SIG-M5 treated with dmso at 0.1 percent for 504 hours (cell line): ENCODE data around the gene TFAP2A.

ENCODE experiments used
- DNase-seq: peaks from one replicate; lab custom pipeline; 2025; ENCODE audit not compliant: unreplicated experiment; lab: John Stamatoyannopoulos, UW

Gene TFAP2A

DNA sequence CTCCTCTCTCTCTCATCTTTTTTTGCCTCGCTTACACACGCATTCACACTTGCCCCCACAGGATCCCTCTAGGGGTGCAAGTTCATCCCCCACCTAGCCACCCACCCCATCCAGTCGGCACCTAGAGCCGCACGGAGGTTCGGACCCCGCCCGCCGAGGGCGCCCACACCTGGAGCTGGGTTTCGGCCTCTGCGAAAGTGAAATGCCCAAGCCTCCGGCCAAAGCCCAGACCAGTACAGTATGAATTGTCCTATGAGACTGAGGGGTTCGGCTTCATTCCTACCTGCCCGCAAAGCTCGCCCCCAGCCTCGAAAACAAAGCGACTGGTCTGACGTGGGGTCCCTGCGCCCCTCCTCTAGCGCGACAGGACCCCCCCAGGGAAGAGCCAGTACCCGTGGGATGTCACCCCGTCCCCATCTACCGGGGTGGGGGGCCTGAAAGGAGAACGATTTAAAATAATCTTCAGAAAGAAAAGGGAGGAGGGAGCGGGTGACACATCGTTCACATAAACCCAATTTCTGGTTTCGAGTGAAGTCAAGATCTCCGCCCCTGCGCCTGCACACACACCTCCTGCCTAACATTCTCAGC is 1.5 kb downstream of the TFAP2A start:
- DNase-seq = no peak

DNA sequence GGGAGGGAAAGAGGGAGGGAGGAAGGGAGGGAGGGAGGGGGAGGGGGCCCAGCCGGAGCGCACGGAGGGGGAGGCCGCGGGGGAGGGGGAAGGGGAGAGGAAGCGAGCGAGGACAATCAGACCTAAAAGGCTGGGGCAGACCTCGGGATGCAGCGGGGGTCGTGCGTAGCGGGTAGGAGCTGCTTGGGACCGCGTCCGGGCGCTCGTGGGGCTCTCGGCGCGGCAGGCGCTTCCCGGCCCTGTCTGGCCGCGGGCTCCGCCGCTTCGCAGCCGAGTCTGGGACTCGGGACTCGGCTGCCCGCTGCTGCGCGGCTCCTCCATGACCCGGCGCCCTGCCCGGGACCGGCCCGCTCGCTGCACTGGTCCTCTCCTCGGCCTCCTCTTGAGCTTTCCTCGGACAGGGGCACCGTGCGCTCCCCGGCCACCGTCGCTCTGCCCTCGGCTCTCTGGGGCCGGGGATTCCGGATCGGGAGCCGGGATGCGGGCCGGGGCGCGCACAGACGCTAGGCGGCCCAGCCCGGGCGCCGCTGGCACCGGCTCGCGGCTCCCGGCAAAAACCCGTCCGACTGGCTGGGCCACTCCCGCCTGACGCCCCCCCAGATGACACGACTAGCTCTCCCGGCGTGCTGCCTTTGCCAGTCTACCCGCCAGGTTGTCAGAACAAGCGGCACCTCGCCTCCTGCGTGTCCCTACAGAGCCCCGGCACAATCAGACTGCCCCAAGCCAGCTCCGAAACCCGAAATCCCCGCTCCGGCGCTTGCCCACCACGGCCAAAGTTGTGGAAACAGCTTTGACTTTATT is 2.2 kb downstream of the TFAP2A start:
- DNase-seq = peak; percentile 13

DNA sequence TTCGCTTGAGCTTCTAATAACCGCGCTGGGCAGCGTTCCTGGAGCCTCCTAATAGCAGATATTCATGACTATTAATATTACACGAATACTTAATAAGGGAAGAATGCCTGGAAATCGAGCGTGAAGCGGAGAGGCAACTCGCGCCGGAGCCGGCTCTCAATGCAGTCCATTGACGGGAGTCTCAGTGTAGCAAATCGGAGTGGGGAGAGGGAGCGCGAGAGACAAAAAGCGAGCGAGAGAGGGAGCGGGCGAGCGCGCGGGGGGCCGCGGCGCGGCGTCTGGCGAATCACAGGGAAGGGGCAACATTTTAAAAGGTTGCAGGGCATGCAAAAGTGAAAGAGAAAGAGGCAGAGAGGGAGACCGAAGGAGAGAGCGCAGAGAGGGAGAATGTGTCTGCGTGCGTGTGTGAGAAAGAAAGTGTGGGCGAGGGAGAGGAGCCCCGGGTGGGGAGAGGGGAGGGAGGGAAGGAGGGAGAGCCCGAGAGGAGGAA is 2.9 kb downstream of the TFAP2A start:
- peak; percentile 44 for DNase-seq

DNA sequence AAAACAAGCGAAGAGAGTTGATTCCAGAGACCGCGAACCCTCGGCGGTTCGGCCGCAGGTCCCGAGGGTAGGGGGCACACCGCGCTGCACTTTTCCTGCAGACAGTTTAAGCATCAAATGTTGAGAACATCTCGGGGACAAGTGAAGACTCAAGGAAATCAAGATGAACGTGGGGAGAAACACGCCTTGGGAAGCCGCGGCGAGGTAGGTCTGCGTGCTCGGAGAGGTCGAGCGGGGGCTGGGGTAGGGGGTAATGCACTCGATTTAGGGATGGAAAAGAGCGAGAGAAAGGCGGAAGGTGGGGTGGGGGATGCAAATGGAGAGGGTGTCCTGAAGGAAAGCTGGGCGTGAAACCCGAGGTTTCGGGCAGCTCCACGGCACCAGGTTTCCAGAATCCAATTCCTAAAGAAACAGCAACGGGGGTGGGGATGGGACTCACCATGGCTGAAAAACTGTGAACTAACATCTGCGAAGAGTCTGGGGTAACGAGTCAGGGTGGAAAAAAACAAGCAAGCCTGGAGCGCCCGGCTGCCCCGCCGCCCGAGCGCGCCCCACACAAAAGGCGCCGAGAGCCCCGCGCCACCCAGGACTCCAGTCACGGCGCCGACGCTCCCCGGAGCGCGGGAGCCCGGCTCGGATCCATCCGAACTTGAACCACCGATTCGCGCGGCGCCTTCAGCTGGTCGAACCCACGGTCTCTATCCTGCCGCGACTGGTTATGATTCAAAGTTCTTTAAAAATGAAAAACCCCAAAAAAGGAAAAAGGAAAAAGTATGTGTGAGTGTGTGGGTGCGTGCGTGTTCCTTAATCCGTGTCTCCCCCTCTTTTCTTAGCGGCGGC is 3.5 kb downstream of the TFAP2A start:
- no peak for DNase-seq

DNA sequence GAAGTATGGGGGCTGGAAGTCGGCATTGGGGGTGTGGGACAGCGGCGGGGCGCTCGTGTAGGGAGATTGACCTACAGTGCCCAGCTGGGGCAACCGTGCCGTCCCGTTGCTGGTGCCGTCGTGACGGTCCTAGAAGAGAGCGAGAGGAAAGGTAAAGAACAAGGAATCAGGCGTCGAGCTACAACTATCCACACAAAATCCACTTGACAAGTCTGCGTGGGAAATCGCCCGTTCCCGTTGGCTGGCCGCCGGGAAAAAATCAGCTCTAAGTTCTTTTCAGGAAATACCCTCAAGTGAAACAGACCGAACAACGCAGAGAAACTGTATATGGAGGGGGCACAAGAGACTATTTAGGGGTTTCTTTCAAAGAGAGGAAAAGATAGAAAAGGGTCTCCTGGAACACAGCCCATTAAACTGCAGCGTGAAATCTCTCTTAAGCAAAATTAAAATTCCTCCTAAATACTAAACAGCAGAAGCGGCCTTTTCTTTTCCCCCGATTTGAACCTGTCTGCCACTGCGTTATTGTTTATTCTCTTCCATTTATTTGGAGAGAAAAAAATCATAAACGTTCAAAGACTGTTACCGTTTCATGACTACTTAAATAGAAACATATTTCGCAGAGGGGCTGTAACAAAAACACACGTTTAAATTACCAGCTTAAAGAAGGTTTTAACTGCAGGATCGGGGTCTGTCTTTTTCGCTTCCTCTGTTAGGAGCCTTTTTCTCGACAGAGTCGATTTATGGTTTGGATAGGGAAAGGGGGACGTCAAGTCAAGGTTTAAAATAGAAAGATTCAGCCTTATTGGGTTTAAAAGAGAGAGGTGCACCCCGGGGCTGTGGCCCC is 4.4 kb downstream of the TFAP2A start:
- no peak for DNase-seq

DNA sequence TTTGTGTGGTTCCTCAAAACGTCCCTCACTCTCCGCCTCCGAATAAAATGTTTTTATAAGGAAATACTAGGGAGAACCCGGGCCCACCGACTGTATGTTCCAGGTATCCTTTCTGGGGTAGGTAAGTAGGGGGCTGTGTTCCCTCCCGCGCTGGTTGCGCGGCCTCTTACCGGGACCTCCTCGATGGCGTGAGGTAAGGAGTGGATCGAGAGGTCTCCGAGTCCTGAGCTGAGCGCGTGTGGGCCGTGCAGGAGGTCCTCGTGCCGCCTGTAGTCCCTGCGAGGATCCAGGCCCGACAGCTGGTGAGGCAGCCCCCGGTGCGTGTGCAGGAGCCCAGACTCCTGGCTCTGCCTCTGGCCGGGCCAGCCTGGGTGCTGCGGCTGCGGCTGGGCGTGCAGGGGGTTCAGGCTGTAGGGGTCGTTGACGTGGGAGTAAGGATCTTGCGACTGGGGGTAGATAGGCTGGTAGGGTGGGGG is 5.1 kb downstream of the TFAP2A start:
- DNase-seq = no peak

DNA sequence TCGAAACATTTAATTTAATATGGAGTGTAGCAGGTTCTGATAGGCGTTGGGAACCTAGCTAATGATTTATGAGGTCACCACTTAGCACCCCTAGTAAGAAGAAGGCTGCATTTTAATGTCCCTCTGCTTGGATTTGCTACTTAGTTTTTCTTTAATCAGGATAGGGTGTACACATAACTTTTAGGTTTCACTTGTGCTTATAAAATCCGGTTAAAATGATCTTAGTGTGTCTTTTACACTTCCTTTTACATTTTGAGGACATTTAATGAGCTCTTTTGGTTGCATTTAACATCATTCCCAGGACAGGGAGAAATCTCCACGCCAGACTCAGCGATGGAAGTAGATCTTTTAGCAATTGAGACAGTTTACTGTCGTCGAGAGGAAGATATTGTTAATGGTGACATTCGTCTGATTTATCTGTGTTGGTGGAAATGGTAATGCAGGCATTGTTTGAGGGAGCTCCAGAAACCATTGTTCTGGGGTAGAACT is 5.6 kb downstream of the TFAP2A start:
- DNase-seq = no peak

DNA sequence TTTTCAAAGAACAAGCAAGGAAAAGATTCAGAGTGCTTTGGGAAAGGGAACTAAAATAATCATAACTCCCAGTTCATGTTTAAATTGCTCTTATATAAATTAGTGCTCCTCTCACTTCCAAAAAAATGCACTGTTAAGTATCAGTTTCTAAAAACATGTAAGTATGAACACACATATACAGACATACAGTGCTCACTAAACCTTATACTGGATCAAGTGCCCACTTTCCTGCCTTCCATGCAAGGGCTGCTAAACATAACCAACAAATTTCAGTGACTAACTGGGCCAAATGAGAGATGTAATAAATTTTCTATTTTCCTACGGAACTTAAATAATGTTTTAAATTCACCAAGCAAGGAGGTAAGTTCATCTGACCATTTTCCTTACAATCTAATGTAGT is 6.4 kb downstream of the TFAP2A start:
- DNase-seq = no peak

DNA sequence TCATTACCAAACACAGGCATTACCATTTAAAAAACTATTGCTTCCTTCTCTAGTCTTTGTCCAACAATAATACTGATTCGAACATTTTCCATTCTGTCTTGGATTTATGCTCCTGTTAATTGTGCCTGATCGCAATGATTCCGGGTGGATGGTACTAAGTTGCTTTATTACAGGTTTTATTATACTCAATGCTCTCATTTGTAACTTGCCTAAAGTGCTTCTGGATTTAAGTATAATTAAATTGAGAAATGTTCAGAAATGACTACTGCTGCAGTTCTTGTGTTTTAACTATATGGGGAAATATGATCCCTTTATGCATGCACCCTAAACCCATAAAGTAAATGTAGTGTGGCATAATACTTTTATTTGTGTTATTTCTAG is 7.2 kb downstream of the TFAP2A start:
- no peak for DNase-seq

DNA sequence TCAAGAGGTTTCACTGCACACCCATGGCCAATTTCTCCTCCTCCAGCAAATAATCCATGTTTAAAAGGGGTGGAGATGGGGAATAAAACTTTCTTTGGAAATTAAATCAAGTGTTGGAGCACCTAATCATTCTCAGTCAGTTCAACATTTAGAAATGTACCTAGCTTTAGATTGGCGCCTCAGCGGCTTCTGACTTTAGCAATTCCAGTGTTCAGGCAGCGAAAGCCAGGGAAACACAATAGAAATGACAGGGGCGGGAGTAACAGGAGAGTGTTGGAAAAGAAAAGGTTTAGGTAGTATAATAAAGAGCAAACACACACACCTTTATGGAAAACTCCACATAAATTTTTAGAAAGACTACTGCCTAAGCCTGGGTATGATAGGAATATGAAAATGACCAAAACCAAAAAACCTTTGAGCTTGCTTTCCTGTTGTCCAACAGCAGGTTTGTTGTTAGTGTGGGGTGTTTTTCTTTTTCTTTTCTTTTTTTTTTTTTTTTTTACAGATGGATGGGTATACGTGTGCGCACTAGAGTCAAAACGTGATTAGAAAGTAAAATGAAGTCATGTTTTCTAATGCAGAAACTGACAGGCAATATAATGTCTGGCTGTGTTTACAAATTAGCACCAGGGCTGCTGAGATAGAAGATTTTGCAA is 7.7 kb downstream of the TFAP2A start:
- no peak for DNase-seq

DNA sequence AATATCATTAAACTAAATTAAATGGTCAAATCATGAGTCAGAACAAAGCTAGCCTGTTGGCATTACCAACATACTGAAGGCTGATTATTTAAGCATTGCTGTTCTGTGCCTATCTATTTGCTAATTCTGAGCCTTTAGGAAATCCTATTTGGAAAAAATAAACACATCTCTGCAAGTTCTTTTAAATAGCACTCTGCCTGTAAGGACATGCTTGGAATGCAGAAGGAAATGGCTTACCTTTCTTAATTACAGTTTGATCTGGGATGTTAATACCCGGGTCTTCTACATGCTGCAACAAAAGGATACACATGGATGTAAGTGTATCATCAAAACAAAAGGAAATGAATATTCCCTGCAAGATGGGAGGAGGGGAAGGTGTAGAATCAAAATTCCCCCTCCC is 8.3 kb downstream of the TFAP2A start:
- no peak for DNase-seq

DNA sequence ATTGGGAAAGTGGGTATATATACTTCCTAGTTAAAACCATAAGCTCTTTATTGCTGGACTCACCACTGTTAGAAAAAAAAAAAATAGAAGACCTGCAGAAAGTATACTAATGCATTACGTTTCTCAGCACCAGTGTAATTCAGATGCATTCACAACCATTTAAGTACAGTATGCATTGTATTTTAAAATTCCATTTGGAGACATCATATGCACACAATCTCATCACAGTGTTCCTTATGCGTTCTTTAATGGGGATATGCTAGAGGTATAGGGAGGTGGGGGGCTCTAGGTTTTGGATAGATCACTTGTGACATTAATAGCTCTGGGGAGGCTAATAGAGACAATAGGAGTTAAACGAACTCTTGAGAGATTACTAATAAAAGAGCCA is 9.4 kb downstream of the TFAP2A start:
- DNase-seq = no peak

DNA sequence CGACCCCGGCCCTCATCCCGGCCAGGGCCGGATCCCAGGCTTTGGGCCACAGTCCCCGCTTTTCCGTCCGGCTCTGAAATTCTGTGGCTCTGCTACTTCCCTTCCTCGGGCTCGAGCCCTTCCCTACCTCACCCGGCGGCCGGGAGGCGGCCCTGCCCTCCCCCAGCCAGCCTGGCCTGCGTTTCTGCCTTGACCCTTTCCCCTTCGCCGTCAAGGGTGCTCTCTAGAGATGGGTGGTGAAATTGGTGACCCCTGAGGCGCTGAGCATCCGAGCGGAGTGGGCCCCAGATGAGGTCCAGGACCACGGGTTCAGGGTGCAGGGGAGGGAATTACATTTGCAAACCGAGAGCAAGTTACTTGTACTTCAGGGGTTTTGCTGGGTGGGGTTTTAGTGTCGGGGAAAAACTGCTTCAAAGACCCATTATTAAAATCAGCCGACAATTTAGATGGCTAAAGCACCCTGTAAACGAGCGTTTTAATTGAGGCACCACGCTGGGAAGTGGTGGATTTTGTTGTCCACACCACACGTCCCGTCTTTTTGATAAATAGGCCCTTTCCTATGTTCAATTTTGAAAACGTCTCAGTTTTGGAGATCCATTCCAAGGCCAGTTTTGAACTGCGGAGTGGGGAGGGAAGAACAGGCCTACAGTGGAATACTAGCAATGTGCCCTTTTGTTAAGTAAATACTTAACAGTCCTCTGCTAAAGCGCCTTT is 9.9 kb downstream of the TFAP2A start:
- no peak for DNase-seq

DNA sequence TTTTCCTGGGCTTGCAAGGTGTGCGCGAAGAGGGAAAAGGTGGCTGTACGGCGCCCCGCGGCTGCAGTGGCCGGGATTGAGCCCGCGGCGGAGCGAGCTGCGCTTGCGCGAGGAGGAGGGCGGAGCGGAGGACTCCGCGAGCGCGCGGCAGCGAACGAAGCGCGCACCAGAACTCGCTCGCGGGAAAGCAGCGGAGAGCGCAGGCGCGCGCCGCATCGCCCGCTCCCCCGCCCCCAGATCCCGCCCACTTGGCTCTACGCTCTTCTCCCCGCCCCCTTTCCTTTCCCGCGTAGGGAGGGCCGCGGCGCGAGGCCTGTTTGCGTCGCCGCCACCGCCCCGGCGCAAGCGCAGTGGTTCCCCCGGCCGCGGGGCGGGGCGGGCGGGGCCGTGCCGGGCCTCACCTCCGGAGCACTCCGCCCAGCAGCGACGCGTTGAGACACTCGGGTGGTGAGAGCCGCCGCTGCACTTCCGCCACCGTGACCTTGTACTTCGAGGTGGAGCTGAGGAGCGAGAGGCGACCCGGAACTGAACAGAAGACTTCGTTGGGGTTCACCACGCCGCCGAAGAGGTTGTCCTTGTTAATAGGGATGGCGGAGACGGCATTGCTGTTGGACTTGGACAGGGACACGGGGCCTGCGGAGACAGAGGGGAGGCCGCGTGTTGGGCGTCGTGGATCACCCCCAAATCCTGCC is 10.6 kb downstream of the TFAP2A start:
- peak; percentile 96 for DNase-seq

DNA sequence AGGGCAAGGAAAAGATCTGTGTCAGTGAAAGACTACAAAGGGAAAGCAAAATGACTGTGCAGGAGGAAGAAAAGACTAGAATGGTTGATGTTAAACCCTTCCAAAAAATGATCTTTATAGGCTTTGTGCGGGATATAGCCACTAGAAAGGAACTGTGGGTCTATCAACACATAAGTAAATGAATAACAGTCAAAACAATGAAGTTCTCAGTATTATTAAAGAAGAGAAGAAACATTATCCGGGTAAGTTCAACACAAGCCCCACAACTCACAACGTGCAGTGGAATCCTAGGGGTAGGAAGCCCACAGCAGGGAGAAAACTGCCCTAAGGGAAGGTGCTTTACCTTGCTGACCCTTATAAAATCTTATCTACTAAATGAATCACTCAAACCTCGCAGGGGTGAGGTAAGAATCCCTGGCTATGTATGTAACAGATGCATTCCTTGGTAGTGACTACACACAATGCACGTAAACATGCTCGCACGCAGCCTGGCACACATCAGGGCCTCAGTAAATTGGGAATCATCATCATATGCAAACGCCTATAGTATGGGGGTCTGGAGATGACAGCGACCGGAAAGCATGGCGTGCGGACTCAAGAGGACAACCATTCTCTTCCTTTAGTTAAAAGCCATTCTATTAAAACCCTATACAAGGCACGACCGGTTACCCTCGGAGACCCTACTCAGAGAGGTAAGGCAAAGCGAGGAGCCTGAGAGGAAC is 11.3 kb downstream of the TFAP2A start:
- DNase-seq = peak; percentile 57

DNA sequence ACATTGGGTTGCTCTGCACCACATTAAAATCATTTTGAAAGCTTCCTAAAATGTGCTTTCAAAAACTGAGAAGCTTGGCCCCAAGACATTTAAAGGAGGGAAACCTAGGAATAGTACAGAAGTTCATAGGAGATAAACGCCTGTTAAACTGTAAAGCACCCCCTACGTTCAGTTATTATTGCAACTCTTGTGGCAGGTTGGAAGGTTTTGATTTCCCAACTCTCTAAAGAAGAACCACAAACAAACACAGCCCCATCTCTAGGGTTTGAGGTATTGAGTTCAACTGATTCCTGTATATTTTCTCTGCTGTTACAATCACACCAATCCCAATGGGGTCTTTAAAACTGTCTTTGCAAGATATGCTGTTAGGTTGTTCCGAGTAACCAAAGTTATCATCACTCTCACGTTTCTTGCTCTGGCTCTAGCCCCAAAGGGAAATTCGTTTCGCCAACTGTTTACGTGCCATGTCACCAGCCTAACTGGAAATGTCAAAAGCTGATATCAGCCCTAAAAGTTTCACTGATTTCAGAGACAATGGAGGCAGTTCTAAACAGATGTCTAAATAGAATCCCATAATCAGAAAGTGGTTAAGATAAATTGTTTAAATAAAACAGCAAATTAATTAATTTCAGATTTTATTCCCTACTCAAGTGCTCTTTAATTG is 12.1 kb downstream of the TFAP2A start:
- DNase-seq = peak; percentile 41

DNA sequence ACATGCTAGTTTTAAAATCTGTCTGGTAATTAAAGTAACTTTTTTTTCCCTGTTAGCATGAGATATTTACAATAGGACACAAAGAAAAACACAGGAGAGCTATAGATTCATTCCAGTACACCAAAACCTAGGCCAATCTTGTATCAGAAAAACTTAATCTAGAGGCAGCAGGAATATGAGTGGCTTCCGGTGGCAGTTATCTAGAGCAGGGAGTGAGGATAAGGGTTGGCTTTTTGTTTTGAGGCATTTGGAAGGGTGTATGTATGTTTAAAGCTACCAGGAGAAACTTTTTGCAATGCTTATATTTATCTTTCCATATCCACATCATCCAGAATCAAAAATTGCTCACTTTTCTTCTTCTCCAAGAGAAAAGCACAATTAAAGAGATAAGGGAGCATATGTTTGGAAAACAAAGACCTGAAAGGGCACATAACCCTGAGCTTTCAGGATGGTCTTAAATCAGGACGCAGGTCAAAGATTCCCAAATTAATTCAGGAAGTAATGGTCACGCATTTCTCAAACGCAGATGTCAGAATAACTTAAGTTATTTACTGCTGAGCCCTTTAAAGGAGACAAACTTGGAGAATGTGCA is 13.1 kb downstream of the TFAP2A start:
- no peak for DNase-seq
